Measurements from ENCODE around the gene TSPO2. TPM values are rescaled to one million over a fixed set of nuclear protein-coding genes. Genes with fewer than 3 reads are reported as not detected.

Gene TSPO2
- total RNA-seq, 1 experiment from 2014 or later = not detected

GRCh38 chr6:41073203-41073967 lies 31.1 kb downstream of the TSPO2 start:
- H3K79me2 ChIP-seq (ENCODE audit: low read depth) = peaks cover 64% of the 10 kb centered on the region

GRCh38 chr6:41073968-41074691 lies 31.9 kb downstream of the TSPO2 start:
- Histone ChIP-seq H3K4me3 (peak overlapping the region; percentile 82), H2AFZ (peak overlapping the region; percentile 86), H3K9me2 (ENCODE audit: insufficient read depth) (no peaks in the 10 kb centered on the region), H3K9me3 (ENCODE audit: insufficient read depth, low read depth) (no peaks in the 10 kb centered on the region), H3K79me2 (ENCODE audit: low read depth) (peaks cover 71% of the 10 kb centered on the region), H3K27me3 (ENCODE audit: insufficient read depth, low read depth) (no peaks in the 10 kb centered on the region), H3K36me3 (ENCODE audit: low read depth) (peaks cover 17% of the 10 kb centered on the region), H3K27ac (peak overlapping the region; percentile 96), H4K20me1 (ENCODE audit: insufficient read depth) (peaks cover 32% of the 10 kb centered on the region), H3K4me2 (peak overlapping the region; percentile 91), H3K4me1 (replicated peaks; ENCODE audit: insufficient read depth) (peaks cover 32% of the 10 kb centered on the region), H3F3A (ENCODE audit: insufficient read depth, low read depth) (peaks cover 34% of the 10 kb centered on the region)
- ChIA-PET CTCF (interaction anchor here (0.8 kb wide), 1 partner anchor 46 kb away, joined by 4 read pairs; no protein-coding TSS in a partner anchor), POLR2A (ENCODE audit: unreplicated experiment) (interaction anchor here (0.6 kb wide), 1 partner anchor 801 kb away, joined by 4 read pairs; no protein-coding TSS in a partner anchor)
- DNase-seq = no peak
- TF ChIP-seq EZH2 (IDR thresholded peaks at IDR 0.05; ENCODE audit: low read depth) = no peak
- TF ChIP-seq CTCF (conservative IDR thresholded peaks at IDR 0.05) = no peak
- BruUV-seq (replicated peaks) = TSS peak; percentile 47
- intact Hi-C loops (cut with micrococcal nuclease; ENCODE audit: unreplicated experiment) = loop anchor here (5.0 kb wide), 1 partner anchor 1872 kb away; no protein-coding TSS in a partner anchor

More at GRCh38 chr6:41073203-41073967, 31.1 kb downstream of the TSPO2 start:
- Histone ChIP-seq H3K27ac (peak overlapping the region; percentile 96), H3K27me3 (ENCODE audit: insufficient read depth, low read depth) (no peaks in the 10 kb centered on the region), H3F3A (ENCODE audit: insufficient read depth, low read depth) (peaks cover 34% of the 10 kb centered on the region), H4K20me1 (ENCODE audit: insufficient read depth) (peaks cover 25% of the 10 kb centered on the region), H3K4me3 (peak overlapping the region; percentile 82), H3K4me2 (peak overlapping the region; percentile 91), H3K4me1 (replicated peaks; ENCODE audit: insufficient read depth) (peaks cover 32% of the 10 kb centered on the region), H2AFZ (peak overlapping the region; percentile 86), H3K36me3 (ENCODE audit: low read depth) (peaks cover 11% of the 10 kb centered on the region), H3K9me3 (ENCODE audit: insufficient read depth, low read depth) (no peaks in the 10 kb centered on the region), H3K9me2 (ENCODE audit: insufficient read depth) (no peaks in the 10 kb centered on the region)
- ChIA-PET POLR2A (ENCODE audit: unreplicated experiment) (no interaction called here), CTCF (interaction anchor here (0.7 to 1.0 kb wide), 2 partner anchors 76 to 975 kb away, joined by 4 read pairs; no protein-coding TSS in a partner anchor)
- DNase-seq = peak; percentile 72 to 79
- no TSS peak for BruUV-seq (replicated peaks)
- intact Hi-C loops (cut with micrococcal nuclease; ENCODE audit: unreplicated experiment) = loop anchor here (5.0 kb wide), 1 partner anchor 1871 kb away; no protein-coding TSS in a partner anchor
- TF ChIP-seq EZH2 (IDR thresholded peaks at IDR 0.05; ENCODE audit: low read depth) = no peak
- TF ChIP-seq CTCF (conservative IDR thresholded peaks at IDR 0.05) = no peak

GRCh38 chr6:41074692-41075436 lies 32.6 kb downstream of the TSPO2 start:
- H4K20me1 ChIP-seq (ENCODE audit: insufficient read depth) = peaks cover 38% of the 10 kb centered on the region
- H3K27ac ChIP-seq = no peak overlapping the region
- BruUV-seq (replicated peaks) = no TSS peak
- H3K27me3 ChIP-seq (ENCODE audit: insufficient read depth, low read depth) = no peaks in the 10 kb centered on the region
- H3K4me3 ChIP-seq = peak overlapping the region; percentile 82
- no peaks in the 10 kb centered on the region for H3K9me2 ChIP-seq (ENCODE audit: insufficient read depth)
- no peaks in the 10 kb centered on the region for H3K9me3 ChIP-seq (ENCODE audit: insufficient read depth, low read depth)
- no peak for DNase-seq
- no peak for TF ChIP-seq EZH2 (IDR thresholded peaks at IDR 0.05; ENCODE audit: low read depth)
- TF ChIP-seq CTCF (conservative IDR thresholded peaks at IDR 0.05) = no peak
- peaks cover 34% of the 10 kb centered on the region for H3F3A ChIP-seq (ENCODE audit: insufficient read depth, low read depth)
- ChIA-PET POLR2A (ENCODE audit: unreplicated experiment) (no interaction called here), CTCF (interaction anchor here (0.8 kb wide), 1 partner anchor 47 kb away, joined by 4 read pairs; no protein-coding TSS in a partner anchor)
- peaks cover 74% of the 10 kb centered on the region for H3K79me2 ChIP-seq (ENCODE audit: low read depth)
- peak overlapping the region; percentile 91 for H3K4me2 ChIP-seq
- H3K4me1 ChIP-seq (replicated peaks; ENCODE audit: insufficient read depth) = peaks cover 30% of the 10 kb centered on the region
- intact Hi-C loops (cut with micrococcal nuclease; ENCODE audit: unreplicated experiment) = loop anchor here (5.0 kb wide), 2 partner anchors 1873 to 1963 kb away; no protein-coding TSS in a partner anchor
- 0 out of 2 replicates have a peak overlapping the region, but pooled peaks have one; percentile 86 for H2AFZ ChIP-seq
- H3K36me3 ChIP-seq (ENCODE audit: low read depth) = peaks cover 24% of the 10 kb centered on the region

All from PC-9 (cell line).